HCT116 (cell line): ENCODE results near the gene SND1. TPM values are rescaled to one million over a fixed set of nuclear protein-coding genes. Genes with fewer than 3 reads are reported as not detected.

ENCODE experiments used
- ATAC-seq: fragments of 200-7000 bp; cut with Tn5 transposase; 2 replicates; pipeline ENCODE4 v1.9.1; 2020; ENCODE audit warnings: mild to moderate bottlenecking, moderate library complexity
- BruUV-seq: library from RNA; stranded (reverse); fragments of 400-500 nt; replicated peaks from 2 replicates; lab custom pipeline; 2021; lab: Mats Ljungman, UMichigan
- CTCF ChIA-PET: fragments of 300-600 bp; sonication (Branson Sonifier 250); formaldehyde crosslinking; loops from one replicate; lab custom pipeline; 2021; ENCODE audit warnings: antibody characterized with exemption; lab: Charles Lee
- POLR2A ChIA-PET: fragments of 300-600, 350-600 bp; sonication (Branson Sonifier 250); formaldehyde crosslinking; loops from one replicate; lab custom pipeline; 2021; ENCODE audit warnings: antibody characterized with exemption; lab: Charles Lee
- RAD21 ChIA-PET, 2 experiments: fragments of 300-600 bp; sonication (Branson Sonifier 250); formaldehyde crosslinking; loops; one replicate each; lab custom pipeline; 2023; ENCODE audit warnings: low total read pairs in 2 of 2; ENCODE audit not compliant: uncharacterized antibody in 2 of 2, unreplicated experiment in 2 of 2, low non-redundant PET in 1 of 2; lab: Charles Lee
- DNase-seq: peaks from one replicate; pipeline ENCODE4 v3.0.0-alpha.2; 2010; ENCODE audit warnings: low read depth, low spot score
- H2AFZ ChIP-seq: fragments of 200-600 bp; shearing (Covaris generic), sonication (generic); 2 replicates; pipeline ENCODE4 v1.6.1; 2017; ENCODE audit warnings: low read depth, mixed run types, mixed read lengths, antibody characterized with exemption, low read length; ENCODE audit not compliant: poor library complexity, severe bottlenecking
- H3K27ac ChIP-seq: 2 replicates; pipeline ENCODE4 v1.5.1; 2012; ENCODE audit warnings: low read depth, low read length
- H3K27me3 ChIP-seq: fragments of 200-600 bp; sonication (generic); 2 replicates; pipeline ENCODE4 v1.6.1; 2016; ENCODE audit warnings: mixed run types, low read length, mixed read lengths; ENCODE audit not compliant: insufficient read depth
- H3K36me3 ChIP-seq, 2 experiments: fragments of 200-500 bp in 1 of 2; fragments of 200-600 bp in 1 of 2; sonication (Bioruptor generic) in 1 of 2; sonication (generic) in 1 of 2; 2 replicates each; pipeline versions ENCODE4 v1.5.1 to v1.6.1; 2014 to 2016; ENCODE audit warnings: low read length in 2 of 2, inconsistent platforms in 1 of 2, mixed read lengths in 1 of 2, mixed run types in 1 of 2; ENCODE audit not compliant: insufficient read depth in 2 of 2, control insufficient read depth in 1 of 2
- H3K4me1 ChIP-seq, 2 experiments: fragments of 200-600 bp in 1 of 2; sonication (generic) in 1 of 2; 2 replicates each; pipeline versions ENCODE4 v1.5.1 to v1.6.1; 2012 to 2017; ENCODE audit warnings: low read length in 2 of 2, inconsistent platforms in 1 of 2, mild to moderate bottlenecking in 1 of 2, mixed read lengths in 1 of 2, mixed run types in 1 of 2, moderate library complexity in 1 of 2; ENCODE audit not compliant: insufficient read depth in 2 of 2, control insufficient read depth in 1 of 2
- H3K4me2 ChIP-seq: fragments of 200-600 bp; sonication (generic); 2 replicates; pipeline ENCODE4 v1.6.1; 2017; ENCODE audit warnings: mixed run types, low read length, mixed read lengths
- H3K4me3 ChIP-seq, 2 experiments: fragments of 200-600 bp in 1 of 2; sonication (generic) in 1 of 2; replicated peaks in 1 of 2; 2 replicates each; pipeline ENCODE4 v1.5.1; 2011 to 2016; ENCODE audit warnings: low read length in 2 of 2, control low read depth in 1 of 2, low read depth in 1 of 2, mild to moderate bottlenecking in 1 of 2, mixed read lengths in 1 of 2, mixed run types in 1 of 2
- H3K79me2 ChIP-seq: fragments of 200-600 bp; sonication (generic); 2 replicates; pipeline ENCODE4 v1.6.1; 2017; ENCODE audit warnings: mild to moderate bottlenecking, mixed run types, low read length, moderate library complexity, mixed read lengths; ENCODE audit not compliant: insufficient read depth
- H3K9ac ChIP-seq: fragments of 200-600 bp; sonication (generic); 2 replicates; pipeline ENCODE4 v1.6.1; 2016; ENCODE audit warnings: low read length, mixed read lengths
- H3K9me2 ChIP-seq: fragments of 200-600 bp; sonication (generic), shearing (Covaris generic); 2 replicates; pipeline ENCODE4 v1.6.1; 2017; ENCODE audit warnings: mixed run types, mild to moderate bottlenecking, moderate library complexity; ENCODE audit not compliant: insufficient read depth
- H3K9me3 ChIP-seq, 2 experiments: fragments of 200-500 bp in 1 of 2; fragments of 200-600 bp in 1 of 2; sonication (Bioruptor generic) in 1 of 2; sonication (generic) in 1 of 2; 2 replicates each; pipeline ENCODE4 v1.6.1; 2014 to 2017; ENCODE audit warnings: low read length in 2 of 2, mixed read lengths in 2 of 2, inconsistent platforms in 1 of 2, low read depth in 1 of 2, mild to moderate bottlenecking in 1 of 2, mixed run types in 1 of 2, moderate library complexity in 1 of 2; ENCODE audit not compliant: control insufficient read depth in 1 of 2, insufficient read depth in 1 of 2
- H4K20me1 ChIP-seq: fragments of 200-600 bp; sonication (generic), shearing (Covaris generic); 2 replicates; pipeline ENCODE4 v1.6.1; 2017; ENCODE audit warnings: mixed run types, mild to moderate bottlenecking, moderate library complexity; ENCODE audit not compliant: insufficient read depth
- CBX3 ChIP-seq: IDR thresholded peaks from 2 replicates; pipeline ENCODE4 v1.6.1; 2012; ENCODE audit warnings: low read depth
- CEBPB ChIP-seq: IDR thresholded peaks from 2 replicates; pipeline ENCODE4 v1.6.1; 2012; ENCODE audit warnings: low read depth
- EZH2 ChIP-seq: fragments of 200-600 bp; sonication (generic); IDR thresholded peaks from 2 replicates; pipeline ENCODE4 v1.6.1; 2017; ENCODE audit warnings: antibody characterized with exemption, mixed run types
- EZH2phosphoT487 ChIP-seq: fragments of 200-600 bp; IDR thresholded peaks from 2 replicates; pipeline ENCODE4 v1.6.1; 2018; ENCODE audit warnings: antibody characterized with exemption, borderline replicate concordance
- FOSL1 ChIP-seq: IDR thresholded peaks from 2 replicates; pipeline ENCODE4 v1.6.1; 2012; ENCODE audit warnings: low read depth
- JUND ChIP-seq: IDR thresholded peaks from 2 replicates; pipeline ENCODE4 v1.6.1; 2012
- POLR2A ChIP-seq: IDR thresholded peaks from 2 replicates; pipeline ENCODE4 v1.7.0; 2011; ENCODE audit warnings: borderline replicate concordance; ENCODE audit not compliant: insufficient read depth, insufficient read length; ENCODE audit errors: extremely low read depth
- POLR2AphosphoS5 ChIP-seq: IDR thresholded peaks from 2 replicates; pipeline ENCODE4 v1.6.1; 2011; ENCODE audit warnings: mild to moderate bottlenecking, low read depth, low read length, moderate library complexity
- SP1 ChIP-seq: IDR thresholded peaks from 2 replicates; pipeline ENCODE4 v1.6.1; 2012; ENCODE audit warnings: low read depth
- SRF ChIP-seq: IDR thresholded peaks from 2 replicates; pipeline ENCODE4 v1.6.1; 2012; ENCODE audit warnings: low read depth
- TCF7L2 ChIP-seq: IDR thresholded peaks from 2 replicates; pipeline ENCODE4 v1.7.0; 2011; ENCODE audit warnings: borderline replicate concordance, inconsistent platforms; ENCODE audit not compliant: insufficient read depth, insufficient read length; ENCODE audit errors: extremely low read depth
- YY1 ChIP-seq: IDR thresholded peaks from 2 replicates; pipeline ENCODE4 v1.6.1; 2011; ENCODE audit warnings: low read length, low read depth, moderate library complexity, mild to moderate bottlenecking; ENCODE audit not compliant: insufficient replicate concordance; ENCODE audit errors: extremely low read depth
- ZFX ChIP-seq: fragments of 450-650 bp; IDR thresholded peaks from 2 replicates; pipeline ENCODE4 v1.6.1; 2017
- ZNF274 ChIP-seq: fragments of 200-500 bp; sonication (Bioruptor generic); IDR thresholded peaks from 2 replicates; pipeline ENCODE4 v1.6.1; 2014; ENCODE audit warnings: mild to moderate bottlenecking, low read depth, low read length, inconsistent platforms
- intact Hi-C: fragments of 100-400 bp; cut with micrococcal nuclease; formaldehyde crosslinking; loops from 2 replicates; pipeline ENCODE4 v1.10.0; 2022
- total RNA-seq: library from RNA; stranded (reverse); gene quantifications from one replicate; pipeline ENCODE4 v1.2.1, GENCODE V29; 2021; ENCODE audit not compliant: unreplicated experiment
- TF ChIP-seq, protein P1 (sequence below): IDR thresholded peaks from 2 replicates; pipeline ENCODE4 v1.6.1; 2012; ENCODE audit warnings: low read depth
- TF ChIP-seq, protein P2 (sequence below): IDR thresholded peaks from 2 replicates; pipeline ENCODE4 v1.6.1; 2012
- TF ChIP-seq, protein P3 (sequence below): IDR thresholded peaks from 2 replicates; pipeline ENCODE4 v1.6.1; 2011; ENCODE audit warnings: mild to moderate bottlenecking, low read length, moderate library complexity; ENCODE audit not compliant: insufficient replicate concordance; ENCODE audit errors: extremely low read depth

Gene SND1
- total RNA-seq, 1 experiment from 2014 or later: 169 TPM

DNA sequence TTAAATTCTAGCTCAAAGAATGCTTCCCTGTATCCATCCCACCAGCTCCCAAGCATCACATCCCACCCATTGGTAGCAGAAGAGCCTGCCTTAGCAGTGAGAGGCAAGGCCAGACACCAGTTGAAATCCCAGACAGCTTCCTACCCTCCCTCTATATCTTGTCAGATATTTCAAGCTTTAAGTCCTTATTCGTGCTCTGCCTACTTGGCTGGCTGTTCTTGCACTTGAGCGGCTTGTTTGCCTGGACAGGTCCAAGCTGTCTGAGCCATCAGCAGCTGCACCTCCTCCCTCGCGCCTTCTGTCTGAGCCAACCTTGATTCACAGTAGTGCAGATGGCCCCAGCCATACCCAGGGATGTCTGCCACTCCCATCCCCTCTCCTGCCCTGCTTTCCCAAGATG, 362.8 kb downstream of the SND1 start:
- Histone ChIP-seq H2AFZ (no peak overlapping the region), H3K27ac (no peak overlapping the region), H3K9ac (no peak overlapping the region), H3K27me3 (no peaks in the 10 kb centered on the region), H3K36me3 (no peaks in the 10 kb centered on the region), H3K4me1 (peaks cover 0 to 2% of the 10 kb centered on the region in 2 experiments; a peak in 1 of 4 replicates), H3K9me3 (no peaks in the 10 kb centered on the region), H3K79me2 (no peaks in the 10 kb centered on the region), H3K4me3 (no peak overlapping the region), H3K9me2 (no peaks in the 10 kb centered on the region), H3K4me2 (no peak overlapping the region), H4K20me1 (no peaks in the 10 kb centered on the region)
- ATAC-seq (no peak), DNase-seq (no peak)
- intact Hi-C loops: no loop called here
- BruUV-seq: no TSS peak
- RAD21 ChIA-PET: no interaction called here
- CTCF ChIA-PET: no interaction called here
- POLR2A ChIA-PET: no interaction called here
- TF ChIP-seq CBX3: no peak
- TF ChIP-seq SRF: no peak
- TF ChIP-seq ZFX: no peak
- TF ChIP-seq, protein P1, sequence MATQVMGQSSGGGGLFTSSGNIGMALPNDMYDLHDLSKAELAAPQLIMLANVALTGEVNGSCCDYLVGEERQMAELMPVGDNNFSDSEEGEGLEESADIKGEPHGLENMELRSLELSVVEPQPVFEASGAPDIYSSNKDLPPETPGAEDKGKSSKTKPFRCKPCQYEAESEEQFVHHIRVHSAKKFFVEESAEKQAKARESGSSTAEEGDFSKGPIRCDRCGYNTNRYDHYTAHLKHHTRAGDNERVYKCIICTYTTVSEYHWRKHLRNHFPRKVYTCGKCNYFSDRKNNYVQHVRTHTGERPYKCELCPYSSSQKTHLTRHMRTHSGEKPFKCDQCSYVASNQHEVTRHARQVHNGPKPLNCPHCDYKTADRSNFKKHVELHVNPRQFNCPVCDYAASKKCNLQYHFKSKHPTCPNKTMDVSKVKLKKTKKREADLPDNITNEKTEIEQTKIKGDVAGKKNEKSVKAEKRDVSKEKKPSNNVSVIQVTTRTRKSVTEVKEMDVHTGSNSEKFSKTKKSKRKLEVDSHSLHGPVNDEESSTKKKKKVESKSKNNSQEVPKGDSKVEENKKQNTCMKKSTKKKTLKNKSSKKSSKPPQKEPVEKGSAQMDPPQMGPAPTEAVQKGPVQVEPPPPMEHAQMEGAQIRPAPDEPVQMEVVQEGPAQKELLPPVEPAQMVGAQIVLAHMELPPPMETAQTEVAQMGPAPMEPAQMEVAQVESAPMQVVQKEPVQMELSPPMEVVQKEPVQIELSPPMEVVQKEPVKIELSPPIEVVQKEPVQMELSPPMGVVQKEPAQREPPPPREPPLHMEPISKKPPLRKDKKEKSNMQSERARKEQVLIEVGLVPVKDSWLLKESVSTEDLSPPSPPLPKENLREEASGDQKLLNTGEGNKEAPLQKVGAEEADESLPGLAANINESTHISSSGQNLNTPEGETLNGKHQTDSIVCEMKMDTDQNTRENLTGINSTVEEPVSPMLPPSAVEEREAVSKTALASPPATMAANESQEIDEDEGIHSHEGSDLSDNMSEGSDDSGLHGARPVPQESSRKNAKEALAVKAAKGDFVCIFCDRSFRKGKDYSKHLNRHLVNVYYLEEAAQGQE: no peak
- TF ChIP-seq, protein P2, sequence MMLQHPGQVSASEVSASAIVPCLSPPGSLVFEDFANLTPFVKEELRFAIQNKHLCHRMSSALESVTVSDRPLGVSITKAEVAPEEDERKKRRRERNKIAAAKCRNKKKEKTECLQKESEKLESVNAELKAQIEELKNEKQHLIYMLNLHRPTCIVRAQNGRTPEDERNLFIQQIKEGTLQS: no peak
- TF ChIP-seq, protein P3, sequence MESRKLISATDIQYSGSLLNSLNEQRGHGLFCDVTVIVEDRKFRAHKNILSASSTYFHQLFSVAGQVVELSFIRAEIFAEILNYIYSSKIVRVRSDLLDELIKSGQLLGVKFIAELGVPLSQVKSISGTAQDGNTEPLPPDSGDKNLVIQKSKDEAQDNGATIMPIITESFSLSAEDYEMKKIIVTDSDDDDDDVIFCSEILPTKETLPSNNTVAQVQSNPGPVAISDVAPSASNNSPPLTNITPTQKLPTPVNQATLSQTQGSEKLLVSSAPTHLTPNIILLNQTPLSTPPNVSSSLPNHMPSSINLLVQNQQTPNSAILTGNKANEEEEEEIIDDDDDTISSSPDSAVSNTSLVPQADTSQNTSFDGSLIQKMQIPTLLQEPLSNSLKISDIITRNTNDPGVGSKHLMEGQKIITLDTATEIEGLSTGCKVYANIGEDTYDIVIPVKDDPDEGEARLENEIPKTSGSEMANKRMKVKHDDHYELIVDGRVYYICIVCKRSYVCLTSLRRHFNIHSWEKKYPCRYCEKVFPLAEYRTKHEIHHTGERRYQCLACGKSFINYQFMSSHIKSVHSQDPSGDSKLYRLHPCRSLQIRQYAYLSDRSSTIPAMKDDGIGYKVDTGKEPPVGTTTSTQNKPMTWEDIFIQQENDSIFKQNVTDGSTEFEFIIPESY: no peak
- TF ChIP-seq YY1: no peak
- no peak for TF ChIP-seq POLR2AphosphoS5
- TF ChIP-seq CEBPB: no peak
- TF ChIP-seq ZNF274: no peak
- TF ChIP-seq EZH2: no peak
- TF ChIP-seq JUND: no peak
- TF ChIP-seq SP1: no peak
- no peak for TF ChIP-seq POLR2A
- TF ChIP-seq FOSL1: no peak
- TF ChIP-seq EZH2phosphoT487: no peak
- no peak for TF ChIP-seq TCF7L2
